Naive thymus-derived CD8-positive, alpha-beta T cell (primary cell): ENCODE measurements around the gene CLCN6. TPM values are rescaled to one million over a fixed set of nuclear protein-coding genes. Genes with fewer than 3 reads are reported as not detected.

ENCODE experiments used
- ATAC-seq, 2 donors: fragments of 150-1000 bp; cut with Tn5 transposase in 1 of 2; sonication (Bioruptor Pico), chemical (Tn5 transposase) in 1 of 2; 1 replicate in 1 of 2; 2 replicates in 1 of 2; pipeline ENCODE4 v1.10.0; 2021; ENCODE audit warnings: mild to moderate bottlenecking in 2 of 2, moderate library complexity in 2 of 2
- POLR2A ChIA-PET: fragments of 350-600 bp; sonication (Branson Sonifier 250); formaldehyde crosslinking; loops from one replicate; lab custom pipeline; 2021; ENCODE audit warnings: antibody characterized with exemption; lab: Charles Lee
- DNase-seq, 10 donors: peaks; one replicate each; pipeline versions ENCODE4 v3.0.0 to v3.0.0-alpha.2; 2020 to 2022
- H3K27ac Mint-ChIP-seq, 10 donors: one replicate each; pipeline ENCODE4 v1.8.0; 2020 to 2022; ENCODE audit warnings: mild to moderate bottlenecking in 10 of 10, mixed read lengths in 10 of 10, moderate library complexity in 4 of 10, inconsistent platforms in 1 of 10
- H3K27me3 Mint-ChIP-seq, 5 donors: one replicate each; pipeline ENCODE4 v1.8.0; 2021 to 2022; ENCODE audit warnings: mixed read lengths in 5 of 5
- H3K36me3 Mint-ChIP-seq, 3 donors: one replicate each; pipeline ENCODE4 v1.8.0; 2020 to 2022; ENCODE audit warnings: mixed read lengths in 3 of 3, mild to moderate bottlenecking in 2 of 3, inconsistent platforms in 1 of 3
- H3K4me1 Mint-ChIP-seq, 4 donors: one replicate each; pipeline ENCODE4 v1.8.0; 2021 to 2022; ENCODE audit warnings: mixed read lengths in 4 of 4
- H3K4me3 Mint-ChIP-seq, 10 donors: one replicate each; pipeline ENCODE4 v1.8.0; 2020 to 2022; ENCODE audit warnings: mild to moderate bottlenecking in 10 of 10, mixed read lengths in 10 of 10, moderate library complexity in 6 of 10, inconsistent platforms in 1 of 10
- H3K9me3 Mint-ChIP-seq, 9 donors: one replicate each; pipeline ENCODE4 v1.8.0; 2020 to 2022; ENCODE audit warnings: mixed read lengths in 9 of 9, mild to moderate bottlenecking in 3 of 9, inconsistent platforms in 1 of 9, moderate library complexity in 1 of 9
- polyA plus RNA-seq, 3 donors: library from polyadenylated mRNA; unstranded; fragments of 300-500 nt; fragmentation: Illumina TruSeq; gene quantifications; one replicate each; pipeline ENCODE4 v1.2.3, GENCODE V29; 2021
- total RNA-seq, 8 experiments: library from RNA in 2 of 8; stranded (reverse) in 2 of 8; gene quantifications; one replicate each; pipeline ENCODE4 v1.2.3 and lab custom pipeline; 2021 to 2026

Gene CLCN6
- total and polyA plus RNA-seq, 5 experiments from 2014 or later = 1.2 to 31.8 (median 2.8) TPM

GRCh38 chr1:11838349-11839272 is 32.6 kb downstream of the CLCN6 start:
- POLR2A ChIA-PET = interaction anchor here (2.7 kb wide), 1 partner anchor 69 kb away, joined by 22 read pairs; no protein-coding TSS in a partner anchor
- Mint-ChIP-seq H3K27ac (no peak overlapping the region), H3K36me3 (peaks cover 0 to 58% (median 16%) of the 10 kb centered on the region in 3 donors), H3K9me3 (no peaks in the 10 kb centered on the region), H3K27me3 (no peaks in the 10 kb centered on the region), H3K4me3 (no peak overlapping the region), H3K4me1 (peaks cover 3 to 11% (median 4%) of the 10 kb centered on the region in 4 donors)
- ATAC-seq (peak; percentile 96 to 97), DNase-seq (peak; percentile 56 to 83 (median 72))

GRCh38 chr1:11839727-11840705 is 34.0 kb downstream of the CLCN6 start:
- no peaks in the 10 kb centered on the region for H3K9me3 Mint-ChIP-seq
- H3K4me3 Mint-ChIP-seq = no peak overlapping the region
- DNase-seq (no peak), ATAC-seq (no peak)
- H3K4me1 Mint-ChIP-seq = peaks cover 1 to 11% (median 4%) of the 10 kb centered on the region in 4 donors
- peaks cover 0 to 50% (median 15%) of the 10 kb centered on the region in 3 donors for H3K36me3 Mint-ChIP-seq
- H3K27me3 Mint-ChIP-seq = no peaks in the 10 kb centered on the region
- no peak overlapping the region for H3K27ac Mint-ChIP-seq
- POLR2A ChIA-PET = interaction anchor here (1.2 kb wide), 1 partner anchor 68 kb away, joined by 6 read pairs; no protein-coding TSS in a partner anchor

DNA sequence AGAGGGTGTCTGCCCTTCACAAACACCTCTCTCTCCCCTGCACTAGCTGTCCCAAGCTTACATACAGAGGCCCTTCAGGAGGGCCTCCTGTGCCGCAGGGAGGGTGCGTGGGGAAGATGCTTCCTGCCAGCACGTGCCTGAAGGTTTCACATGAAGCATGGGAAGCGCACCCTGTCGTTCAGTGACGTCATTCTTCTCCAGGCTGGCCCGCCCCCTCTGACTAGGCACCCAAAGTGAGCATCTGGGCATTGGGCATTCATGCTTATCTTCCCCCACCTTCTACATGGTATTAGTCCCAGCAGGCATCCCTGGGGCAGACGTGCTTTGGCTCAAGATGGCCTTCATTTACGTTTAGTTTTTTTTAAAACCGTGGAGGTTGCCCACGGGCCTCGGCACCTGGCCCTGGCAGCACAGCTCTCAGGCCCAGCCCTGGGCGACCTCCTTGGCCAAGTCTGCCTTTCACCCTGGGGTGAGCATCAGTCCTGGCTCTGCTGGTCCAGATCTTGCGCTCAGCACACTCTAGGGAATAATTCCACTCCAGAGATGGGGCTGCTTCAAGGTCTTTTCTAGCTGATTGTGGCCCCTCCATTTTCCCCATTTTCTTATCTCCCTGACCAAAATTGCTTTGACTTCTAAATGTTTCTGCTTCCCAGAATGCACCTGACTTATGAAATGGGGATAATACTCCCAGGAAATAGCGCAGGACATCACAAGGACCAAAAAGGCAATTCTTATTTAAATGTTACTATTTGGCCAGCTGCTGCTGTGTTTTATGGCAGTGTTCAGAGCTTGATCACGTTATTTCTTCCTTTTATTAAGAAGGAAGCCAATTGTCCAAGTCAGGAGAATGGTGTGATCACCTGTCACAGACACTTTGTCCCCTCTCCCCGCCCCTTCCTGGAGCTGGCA is 35.5 kb downstream of the CLCN6 start:
- Mint-ChIP-seq H3K4me3 (no peak overlapping the region), H3K27me3 (no peaks in the 10 kb centered on the region), H3K27ac (no peak overlapping the region), H3K9me3 (no peaks in the 10 kb centered on the region), H3K4me1 (peaks cover 1 to 11% (median 7%) of the 10 kb centered on the region in 4 donors), H3K36me3 (peaks cover 0 to 47% (median 15%) of the 10 kb centered on the region in 3 donors)
- ATAC-seq (no peak), DNase-seq (no peak)
- POLR2A ChIA-PET = interaction anchor here (1.2 kb wide), 2 partner anchors 66 to 68 kb away, joined by 4 to 6 read pairs; no protein-coding TSS in a partner anchor

DNA sequence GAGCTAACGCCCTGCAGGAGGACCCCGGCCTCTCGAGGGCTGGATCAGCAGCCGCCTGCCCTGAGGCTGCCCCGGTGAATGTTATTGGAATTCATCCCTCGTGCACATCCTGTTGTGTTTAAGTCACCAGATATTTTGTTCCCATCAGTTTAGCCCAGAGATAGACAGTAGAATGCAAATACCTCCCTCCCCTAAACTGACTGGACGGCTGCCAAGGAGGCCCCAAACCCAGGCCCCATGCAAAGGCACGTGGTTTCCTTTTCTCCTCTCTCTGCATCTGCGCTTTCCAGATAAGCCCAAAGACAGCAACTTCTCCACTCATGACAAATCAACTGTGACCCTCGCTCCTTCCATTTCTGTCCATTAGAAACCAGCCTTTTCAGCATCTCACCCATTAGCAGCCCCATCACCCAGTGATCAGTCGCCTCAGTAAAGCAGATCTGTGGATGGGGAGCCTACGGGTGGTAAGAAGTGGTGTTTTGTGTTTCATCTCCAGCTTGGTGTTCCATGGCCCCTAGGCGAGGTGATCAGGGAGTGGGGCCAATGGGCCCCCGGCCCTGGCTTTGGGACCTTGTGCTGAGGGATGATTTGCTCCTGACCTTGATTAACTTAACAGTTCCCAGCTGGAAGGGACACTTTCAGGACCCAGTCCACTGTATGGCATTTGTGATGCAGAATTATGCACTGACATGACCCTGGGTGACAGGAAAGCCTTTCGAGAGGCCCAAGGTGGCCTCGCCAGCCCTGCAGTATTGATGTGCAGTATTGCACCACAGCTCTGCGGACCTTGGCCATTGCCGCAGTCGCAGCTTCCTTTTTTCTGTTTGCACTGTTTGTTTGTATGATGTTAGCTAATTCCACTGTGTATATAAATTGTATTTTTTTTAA is 36.4 kb downstream of the CLCN6 start:
- no peak overlapping the region for H3K27ac Mint-ChIP-seq

GRCh38 chr1:11845641-11846335 is 39.8 kb downstream of the CLCN6 start:
- no peaks in the 10 kb centered on the region for H3K9me3 Mint-ChIP-seq
- no peak overlapping the region for H3K27ac Mint-ChIP-seq
- H3K36me3 Mint-ChIP-seq = peaks cover 0 to 28% (median 7%) of the 10 kb centered on the region in 3 donors
- H3K4me1 Mint-ChIP-seq = peaks cover 0 to 11% (median 6%) of the 10 kb centered on the region in 4 donors
- DNase-seq = peak in 3 of 10 donors; percentile 29 to 47 (median 34)
- no peak overlapping the region for H3K4me3 Mint-ChIP-seq
- no peaks in the 10 kb centered on the region for H3K27me3 Mint-ChIP-seq
- ATAC-seq = peak; percentile 35 to 65
- POLR2A ChIA-PET = interaction anchor here (0.7 kb wide), 2 partner anchors 8 to 125 kb away, joined by 3 to 4 read pairs; no protein-coding TSS in a partner anchor

More for the DNA sequence above, 36.4 kb downstream of the CLCN6 start:
- peaks cover 0 to 45% (median 15%) of the 10 kb centered on the region in 3 donors for H3K36me3 Mint-ChIP-seq
- H3K9me3 Mint-ChIP-seq = no peaks in the 10 kb centered on the region
- H3K27me3 Mint-ChIP-seq = no peaks in the 10 kb centered on the region
- H3K4me1 Mint-ChIP-seq = peaks cover 1 to 11% (median 7%) of the 10 kb centered on the region in 4 donors
- H3K4me3 Mint-ChIP-seq = no peak overlapping the region
- ATAC-seq = no peak
- POLR2A ChIA-PET = interaction anchor here (1.2 kb wide), 1 partner anchor 67 kb away, joined by 4 read pairs; no protein-coding TSS in a partner anchor
- DNase-seq = no peak

GRCh38 chr1:11847667-11848372 is 41.8 kb downstream of the CLCN6 start, which contains the start of gene NPPA:
NPPA (minus strand) TSS chr1:11847783; CDS start chr1:11847684, 99 bp downstream.
- H3K4me3 Mint-ChIP-seq = no peak within 1 kb of the TSS
- no peaks in the 10 kb centered on the region for H3K9me3 Mint-ChIP-seq
- DNase-seq (no peak), ATAC-seq (no peak)
- H3K4me1 Mint-ChIP-seq = peaks cover 0 to 9% (median 2%) of the 10 kb centered on the region in 4 donors
- peaks cover 0 to 4% (median 0%) of the 10 kb centered on the region in 5 donors for H3K27me3 Mint-ChIP-seq
- POLR2A ChIA-PET = interaction anchor here (1.0 kb wide), 1 partner anchor 60 kb away, joined by 3 read pairs; no protein-coding TSS in a partner anchor
- H3K36me3 Mint-ChIP-seq = peaks cover 0 to 12% (median 5%) of the 10 kb centered on the region in 3 donors
- H3K27ac Mint-ChIP-seq = no peak within 1 kb of the TSS

DNA sequence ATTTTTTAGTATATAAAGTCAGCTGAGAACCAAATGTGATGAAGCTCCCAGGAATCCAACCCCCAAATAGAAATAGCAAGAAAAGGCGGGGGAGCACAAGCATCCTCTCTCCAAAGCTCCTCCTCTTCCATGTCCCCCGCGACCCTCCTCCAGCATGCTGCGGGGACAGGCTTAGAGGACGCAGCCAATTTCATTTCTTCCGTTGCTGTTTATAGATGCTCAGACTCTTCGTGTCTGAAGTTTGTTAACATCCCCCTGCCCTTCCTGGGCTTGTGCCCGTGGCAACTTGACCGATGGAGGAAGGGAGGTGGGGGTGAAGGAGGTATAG is 42.3 kb downstream of the CLCN6 start:
- DNase-seq (no peak), ATAC-seq (no peak)
- Mint-ChIP-seq H3K4me3 (no peak overlapping the region), H3K27ac (no peak overlapping the region), H3K27me3 (peaks cover 0 to 9% (median 0%) of the 10 kb centered on the region in 5 donors), H3K4me1 (peaks cover 0 to 9% (median 2%) of the 10 kb centered on the region in 4 donors), H3K9me3 (no peaks in the 10 kb centered on the region), H3K36me3 (peaks cover 0 to 12% (median 5%) of the 10 kb centered on the region in 3 donors)
- POLR2A ChIA-PET = no interaction called here

DNA sequence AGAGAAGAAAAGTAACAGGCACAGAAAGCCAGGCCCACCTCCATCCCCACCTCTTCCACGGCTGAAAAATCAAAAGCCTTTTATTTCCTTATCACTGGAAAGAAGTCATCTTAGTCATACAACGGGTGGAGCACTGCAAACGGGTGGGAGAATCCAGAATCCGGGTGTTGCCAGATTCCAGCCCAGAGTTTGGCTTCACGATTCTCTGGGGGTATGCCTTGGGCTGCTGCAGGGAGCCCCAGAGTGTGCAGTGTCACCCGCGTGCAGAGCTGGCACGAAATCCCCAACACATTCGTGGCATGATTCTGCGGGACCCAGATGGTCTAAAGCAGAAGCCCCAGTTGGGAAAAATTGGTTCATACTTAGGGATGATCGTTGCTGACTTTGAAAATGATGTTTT is 44.2 kb downstream of the CLCN6 start:
- Mint-ChIP-seq H3K9me3 (no peaks in the 10 kb centered on the region), H3K4me3 (no peak overlapping the region), H3K4me1 (peaks cover 0 to 8% (median 2%) of the 10 kb centered on the region in 4 donors), H3K27me3 (peaks cover 0 to 22% (median 10%) of the 10 kb centered on the region in 5 donors), H3K27ac (no peak overlapping the region), H3K36me3 (peaks cover 0 to 6% (median 0%) of the 10 kb centered on the region in 3 donors)
- POLR2A ChIA-PET = no interaction called here
- ATAC-seq = no peak
- DNase-seq = no peak

DNA sequence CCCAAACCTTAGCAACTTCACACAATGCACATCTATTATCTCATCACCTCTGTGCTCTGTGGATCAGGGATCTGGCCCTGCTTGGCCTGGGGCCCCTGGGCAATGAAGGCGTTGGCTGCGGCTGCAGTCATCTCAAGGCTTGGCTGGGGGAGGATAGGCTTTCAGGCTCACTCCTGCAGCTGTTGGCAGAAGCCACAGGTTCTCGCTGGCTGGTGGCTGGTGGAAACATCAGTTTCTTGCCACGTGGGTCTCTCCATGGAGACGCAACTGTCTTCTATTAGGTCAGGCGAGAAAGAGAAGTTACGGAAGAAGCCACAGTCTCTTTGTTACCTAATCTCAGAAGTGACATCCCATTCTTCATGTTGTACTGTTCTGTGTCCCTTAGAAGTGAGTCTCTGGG is 45.2 kb downstream of the CLCN6 start:
- no peaks in the 10 kb centered on the region for H3K9me3 Mint-ChIP-seq

GRCh38 chr1:11854519-11854918 is 48.5 kb downstream of the CLCN6 start:
- no peak for DNase-seq
- peaks cover 7 to 59% (median 22%) of the 10 kb centered on the region in 5 donors for H3K27me3 Mint-ChIP-seq
- H3K36me3 Mint-ChIP-seq = no peaks in the 10 kb centered on the region
- no peak overlapping the region for H3K4me3 Mint-ChIP-seq
- no peaks in the 10 kb centered on the region for H3K9me3 Mint-ChIP-seq
- H3K4me1 Mint-ChIP-seq = peaks cover 0 to 6% (median 2%) of the 10 kb centered on the region in 4 donors
- H3K27ac Mint-ChIP-seq = no peak overlapping the region
- ATAC-seq = no peak
- POLR2A ChIA-PET = no interaction called here

More for the DNA sequence above, 45.2 kb downstream of the CLCN6 start:
- Mint-ChIP-seq H3K27me3 (peaks cover under 1 to 29% (median 10%) of the 10 kb centered on the region in 5 donors), H3K36me3 (peaks cover 0 to 2% (median 0%) of the 10 kb centered on the region in 3 donors), H3K27ac (no peak overlapping the region), H3K4me3 (no peak overlapping the region), H3K4me1 (peaks cover 0 to 8% (median 0%) of the 10 kb centered on the region in 4 donors)
- ATAC-seq (no peak), DNase-seq (no peak)
- POLR2A ChIA-PET = no interaction called here
